ENCODE data around the gene SGK1. TPM values are rescaled to one million over a fixed set of nuclear protein-coding genes. Genes with fewer than 3 reads are reported as not detected.

SGK1 gene
- polyA plus RNA-seq, 1 donor from 2014 or later, result 10.3 TPM

DNA sequence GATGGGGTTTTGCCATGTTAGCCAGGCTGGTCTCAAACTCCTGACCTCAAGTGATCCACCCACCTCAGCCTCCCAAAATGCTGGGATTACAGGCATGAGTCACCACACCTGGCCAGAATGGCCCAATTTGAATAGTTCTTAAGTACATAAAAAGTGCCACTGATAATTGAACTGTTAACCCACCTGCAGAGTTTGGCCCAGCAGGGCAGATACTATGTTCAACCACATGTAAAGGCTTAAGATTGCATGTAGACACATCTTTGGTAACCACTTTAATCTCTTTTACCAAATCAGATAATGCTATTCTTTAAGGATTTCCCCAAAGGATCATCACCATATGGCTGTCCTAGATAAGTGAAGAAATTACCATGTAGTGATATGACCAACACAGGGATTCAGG lies 21.3 kb upstream of the SGK1 start:
- H3F3A ChIP-seq (ENCODE audit: insufficient read depth, low read length, poor library complexity, severe bottlenecking), result no peaks in the 10 kb centered on the region
- H2AFZ ChIP-seq (ENCODE audit: low read depth, low read length), result no peak overlapping the region
- H3K9me2 ChIP-seq (ENCODE audit: insufficient read depth, low read length), result no peaks in the 10 kb centered on the region
- H3K9me3 ChIP-seq (ENCODE audit: low read length), result no peaks in the 10 kb centered on the region
- no peak overlapping the region for H3K4me3 ChIP-seq (ENCODE audit: low read length)
- no peak overlapping the region for H3K27ac ChIP-seq (ENCODE audit: low read length)
- TF ChIP-seq POLR2AphosphoS5 (IDR thresholded peaks at IDR 0.05) (no peak), RAD21 (conservative IDR thresholded peaks at IDR 0.05) (no peak), SMC3 (conservative IDR thresholded peaks at IDR 0.05; ENCODE audit: poor library complexity) (no peak), MXI1 (conservative IDR thresholded peaks at IDR 0.05; ENCODE audit: poor library complexity, severe bottlenecking) (no peak), EZH2 (IDR thresholded peaks at IDR 0.05; ENCODE audit: borderline replicate concordance, insufficient read depth, low read length, poor library complexity, severe bottlenecking) (no peak), EP300 (conservative IDR thresholded peaks at IDR 0.05; ENCODE audit: poor library complexity, severe bottlenecking) (no peak), TAF1 (IDR thresholded peaks at IDR 0.05; ENCODE audit: low read depth) (no peak)
- TF ChIP-seq, protein P1, sequence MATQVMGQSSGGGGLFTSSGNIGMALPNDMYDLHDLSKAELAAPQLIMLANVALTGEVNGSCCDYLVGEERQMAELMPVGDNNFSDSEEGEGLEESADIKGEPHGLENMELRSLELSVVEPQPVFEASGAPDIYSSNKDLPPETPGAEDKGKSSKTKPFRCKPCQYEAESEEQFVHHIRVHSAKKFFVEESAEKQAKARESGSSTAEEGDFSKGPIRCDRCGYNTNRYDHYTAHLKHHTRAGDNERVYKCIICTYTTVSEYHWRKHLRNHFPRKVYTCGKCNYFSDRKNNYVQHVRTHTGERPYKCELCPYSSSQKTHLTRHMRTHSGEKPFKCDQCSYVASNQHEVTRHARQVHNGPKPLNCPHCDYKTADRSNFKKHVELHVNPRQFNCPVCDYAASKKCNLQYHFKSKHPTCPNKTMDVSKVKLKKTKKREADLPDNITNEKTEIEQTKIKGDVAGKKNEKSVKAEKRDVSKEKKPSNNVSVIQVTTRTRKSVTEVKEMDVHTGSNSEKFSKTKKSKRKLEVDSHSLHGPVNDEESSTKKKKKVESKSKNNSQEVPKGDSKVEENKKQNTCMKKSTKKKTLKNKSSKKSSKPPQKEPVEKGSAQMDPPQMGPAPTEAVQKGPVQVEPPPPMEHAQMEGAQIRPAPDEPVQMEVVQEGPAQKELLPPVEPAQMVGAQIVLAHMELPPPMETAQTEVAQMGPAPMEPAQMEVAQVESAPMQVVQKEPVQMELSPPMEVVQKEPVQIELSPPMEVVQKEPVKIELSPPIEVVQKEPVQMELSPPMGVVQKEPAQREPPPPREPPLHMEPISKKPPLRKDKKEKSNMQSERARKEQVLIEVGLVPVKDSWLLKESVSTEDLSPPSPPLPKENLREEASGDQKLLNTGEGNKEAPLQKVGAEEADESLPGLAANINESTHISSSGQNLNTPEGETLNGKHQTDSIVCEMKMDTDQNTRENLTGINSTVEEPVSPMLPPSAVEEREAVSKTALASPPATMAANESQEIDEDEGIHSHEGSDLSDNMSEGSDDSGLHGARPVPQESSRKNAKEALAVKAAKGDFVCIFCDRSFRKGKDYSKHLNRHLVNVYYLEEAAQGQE (IDR thresholded peaks at IDR 0.05; ENCODE audit: borderline replicate concordance), result no peak
- TF ChIP-seq, protein P2, sequence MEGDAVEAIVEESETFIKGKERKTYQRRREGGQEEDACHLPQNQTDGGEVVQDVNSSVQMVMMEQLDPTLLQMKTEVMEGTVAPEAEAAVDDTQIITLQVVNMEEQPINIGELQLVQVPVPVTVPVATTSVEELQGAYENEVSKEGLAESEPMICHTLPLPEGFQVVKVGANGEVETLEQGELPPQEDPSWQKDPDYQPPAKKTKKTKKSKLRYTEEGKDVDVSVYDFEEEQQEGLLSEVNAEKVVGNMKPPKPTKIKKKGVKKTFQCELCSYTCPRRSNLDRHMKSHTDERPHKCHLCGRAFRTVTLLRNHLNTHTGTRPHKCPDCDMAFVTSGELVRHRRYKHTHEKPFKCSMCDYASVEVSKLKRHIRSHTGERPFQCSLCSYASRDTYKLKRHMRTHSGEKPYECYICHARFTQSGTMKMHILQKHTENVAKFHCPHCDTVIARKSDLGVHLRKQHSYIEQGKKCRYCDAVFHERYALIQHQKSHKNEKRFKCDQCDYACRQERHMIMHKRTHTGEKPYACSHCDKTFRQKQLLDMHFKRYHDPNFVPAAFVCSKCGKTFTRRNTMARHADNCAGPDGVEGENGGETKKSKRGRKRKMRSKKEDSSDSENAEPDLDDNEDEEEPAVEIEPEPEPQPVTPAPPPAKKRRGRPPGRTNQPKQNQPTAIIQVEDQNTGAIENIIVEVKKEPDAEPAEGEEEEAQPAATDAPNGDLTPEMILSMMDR (IDR thresholded peaks at IDR 0.05; ENCODE audit: poor library complexity, severe bottlenecking), result no peak
- H3K4me2 ChIP-seq (ENCODE audit: low read length), result no peak overlapping the region
- H3K27me3 ChIP-seq (ENCODE audit: insufficient read depth, low read depth, low read length), result no peaks in the 10 kb centered on the region
- no peaks in the 10 kb centered on the region for H4K20me1 ChIP-seq (ENCODE audit: insufficient read depth)
- H3K79me2 ChIP-seq (replicated peaks; ENCODE audit: insufficient read depth, low read length), result no peaks in the 10 kb centered on the region
- H3K9ac ChIP-seq (ENCODE audit: low read length), result no peak overlapping the region
- no peaks in the 10 kb centered on the region for H3K36me3 ChIP-seq (ENCODE audit: insufficient read depth, low read length)

DNA sequence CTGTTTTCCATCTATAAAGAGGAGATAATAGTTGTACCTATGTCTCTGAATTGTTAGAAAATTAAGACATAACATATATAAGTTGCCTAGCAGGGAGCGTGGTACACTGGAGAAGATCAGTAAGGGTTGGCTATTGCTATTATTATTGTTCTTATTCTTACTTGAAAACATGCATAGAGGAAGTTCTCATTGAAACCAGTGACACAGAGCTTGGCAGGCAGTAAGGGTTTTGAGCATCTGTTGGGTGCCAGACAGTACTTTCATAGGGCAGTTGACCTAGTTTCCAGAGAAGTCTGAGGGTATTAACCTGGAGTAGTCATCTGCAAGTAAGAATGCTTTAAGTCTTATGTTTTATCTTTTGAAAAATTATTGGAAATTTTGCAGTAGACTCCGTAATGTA lies 13.3 kb upstream of the SGK1 start:
- no peak overlapping the region for H2AFZ ChIP-seq (ENCODE audit: low read depth, low read length)
- no peak overlapping the region for H3K9ac ChIP-seq (ENCODE audit: low read length)
- no peaks in the 10 kb centered on the region for H3K79me2 ChIP-seq (replicated peaks; ENCODE audit: insufficient read depth, low read length)
- no peaks in the 10 kb centered on the region for H3K9me2 ChIP-seq (ENCODE audit: insufficient read depth, low read length)
- H3K27me3 ChIP-seq (ENCODE audit: insufficient read depth, low read depth, low read length), result no peaks in the 10 kb centered on the region
- TF ChIP-seq EZH2 (IDR thresholded peaks at IDR 0.05; ENCODE audit: borderline replicate concordance, insufficient read depth, low read length, poor library complexity, severe bottlenecking) (no peak), SMC3 (conservative IDR thresholded peaks at IDR 0.05; ENCODE audit: poor library complexity) (no peak), RAD21 (conservative IDR thresholded peaks at IDR 0.05) (no peak), EP300 (conservative IDR thresholded peaks at IDR 0.05; ENCODE audit: poor library complexity, severe bottlenecking) (no peak)
- TF ChIP-seq, protein P2 (IDR thresholded peaks at IDR 0.05; ENCODE audit: poor library complexity, severe bottlenecking), result no peak
- no peak overlapping the region for H3K4me3 ChIP-seq (ENCODE audit: low read length)
- no peaks in the 10 kb centered on the region for H4K20me1 ChIP-seq (ENCODE audit: insufficient read depth)
- no peaks in the 10 kb centered on the region for H3F3A ChIP-seq (ENCODE audit: insufficient read depth, low read length, poor library complexity, severe bottlenecking)
- H3K9me3 ChIP-seq (ENCODE audit: low read length), result no peaks in the 10 kb centered on the region
- H3K4me2 ChIP-seq (ENCODE audit: low read length), result no peak overlapping the region
- no peaks in the 10 kb centered on the region for H3K36me3 ChIP-seq (ENCODE audit: insufficient read depth, low read length)
- no peak overlapping the region for H3K27ac ChIP-seq (ENCODE audit: low read length)
